SK-N-SH treated with all-trans-retinoic acid at 6 μM for 48 hours (cell line): ENCODE data around the gene PFKM.

Source experiments
- ATAC-seq: fragments of 200-7000 bp; cut with Tn5 transposase; 3 replicates; pipeline ENCODE4 v1.9.1; 2020; ENCODE audit warnings: mild to moderate bottlenecking, moderate library complexity
- ARNTL ChIP-seq: fragments of 450-650 bp; formaldehyde crosslinking; IDR thresholded peaks from 2 replicates; pipeline ENCODE4 v1.5.0; 2020; ENCODE audit warnings: low read depth, mild to moderate bottlenecking, moderate library complexity, borderline replicate concordance
- BACH2 ChIP-seq: fragments of 250-450 bp; sonication (Bioruptor Pico); IDR thresholded peaks from 2 replicates; pipeline ENCODE4 v1.9.0; 2021; ENCODE audit warnings: mild to moderate bottlenecking, borderline replicate concordance
- CSDC2 ChIP-seq: fragments of 250-450 bp; sonication (Bioruptor Pico); IDR thresholded peaks from 2 replicates; pipeline ENCODE4 v1.5.0; 2020; ENCODE audit warnings: mild to moderate bottlenecking, moderate library complexity
- ESRRG ChIP-seq: fragments of 250-450 bp; sonication (Bioruptor Pico); IDR thresholded peaks from 2 replicates; pipeline ENCODE4 v1.6.1; 2021; ENCODE audit warnings: mild to moderate bottlenecking
- ISL1 ChIP-seq: fragments of 250-450 bp; sonication (Bioruptor Pico); IDR thresholded peaks from 2 replicates; pipeline ENCODE4 v2.1.2; 2022; ENCODE audit warnings: mild to moderate bottlenecking, moderate library complexity
- OSR1 ChIP-seq: fragments of 250-450 bp; sonication (Bioruptor Pico); IDR thresholded peaks from 2 replicates; pipeline ENCODE4 v1.8.0; 2022; ENCODE audit warnings: moderate library complexity, mild to moderate bottlenecking, inconsistent platforms
- PPARA ChIP-seq: fragments of 250-450 bp; sonication (Bioruptor Pico); IDR thresholded peaks from 2 replicates; pipeline ENCODE4 v1.5.0; 2020; ENCODE audit warnings: mild to moderate bottlenecking, borderline replicate concordance
- RARB ChIP-seq: fragments of 250-450 bp; sonication (Bioruptor Pico); IDR thresholded peaks from 2 replicates; pipeline ENCODE4 v1.8.0; 2021; ENCODE audit warnings: mild to moderate bottlenecking, moderate library complexity
- SNAI2 ChIP-seq: fragments of 250-450 bp; sonication (Bioruptor Pico); IDR thresholded peaks from 2 replicates; pipeline ENCODE4 v1.5.0; 2020; ENCODE audit warnings: mild to moderate bottlenecking, moderate library complexity
- TCF4 ChIP-seq: fragments of 250-450 bp; sonication (Bioruptor Pico); IDR thresholded peaks from 2 replicates; pipeline ENCODE4 v1.8.0; 2021; ENCODE audit warnings: mild to moderate bottlenecking, moderate library complexity, borderline replicate concordance
- TOX ChIP-seq: fragments of 250-450 bp; sonication (Bioruptor Pico); IDR thresholded peaks from 2 replicates; pipeline ENCODE4 v1.8.0; 2021; ENCODE audit warnings: mild to moderate bottlenecking, moderate library complexity, borderline replicate concordance
- ZC3H10 ChIP-seq: fragments of 250-450 bp; sonication (Bioruptor Pico); IDR thresholded peaks from 2 replicates; pipeline ENCODE4 v1.5.1; 2021; ENCODE audit warnings: mild to moderate bottlenecking, moderate library complexity
- ZFP3 ChIP-seq: fragments of 250-450 bp; sonication (Bioruptor Pico); IDR thresholded peaks from 2 replicates; pipeline ENCODE4 v1.5.0; 2020; ENCODE audit warnings: mild to moderate bottlenecking, moderate library complexity
- ZFP30 ChIP-seq: fragments of 450-650 bp; formaldehyde crosslinking; IDR thresholded peaks from 2 replicates; pipeline ENCODE4 v1.5.0; 2022; ENCODE audit warnings: mild to moderate bottlenecking, moderate library complexity
- ZNF565 ChIP-seq: fragments of 450-650 bp; formaldehyde crosslinking; conservative IDR thresholded peaks from 2 replicates; pipeline ENCODE4 v1.5.0; 2020; ENCODE audit warnings: low read depth, mild to moderate bottlenecking, moderate library complexity
- ZNF70 ChIP-seq: fragments of 450-650 bp; formaldehyde crosslinking; IDR thresholded peaks from 2 replicates; pipeline ENCODE4 v1.5.0; 2020; ENCODE audit warnings: mild to moderate bottlenecking, moderate library complexity
- ZNF8 ChIP-seq: fragments of 450-650 bp; formaldehyde crosslinking; IDR thresholded peaks from 2 replicates; pipeline ENCODE4 v1.5.0; 2020; ENCODE audit warnings: mild to moderate bottlenecking, moderate library complexity
- TF ChIP-seq, protein P1 (sequence below): fragments of 250-450 bp; sonication (Bioruptor Pico); IDR thresholded peaks from 2 replicates; pipeline ENCODE4 v1.5.1; 2021; ENCODE audit warnings: mild to moderate bottlenecking, moderate library complexity
- TF ChIP-seq, protein P2 (sequence below): fragments of 250-450 bp; sonication (Bioruptor Pico); IDR thresholded peaks from 2 replicates; pipeline ENCODE4 v1.5.0; 2020; ENCODE audit warnings: mild to moderate bottlenecking, moderate library complexity
- TF ChIP-seq, protein P3 (sequence below): fragments of 250-450 bp; sonication (Bioruptor Pico); IDR thresholded peaks from 2 replicates; pipeline ENCODE4 v1.8.0; 2020; ENCODE audit warnings: mild to moderate bottlenecking, moderate library complexity, borderline replicate concordance

The PFKM gene

DNA sequence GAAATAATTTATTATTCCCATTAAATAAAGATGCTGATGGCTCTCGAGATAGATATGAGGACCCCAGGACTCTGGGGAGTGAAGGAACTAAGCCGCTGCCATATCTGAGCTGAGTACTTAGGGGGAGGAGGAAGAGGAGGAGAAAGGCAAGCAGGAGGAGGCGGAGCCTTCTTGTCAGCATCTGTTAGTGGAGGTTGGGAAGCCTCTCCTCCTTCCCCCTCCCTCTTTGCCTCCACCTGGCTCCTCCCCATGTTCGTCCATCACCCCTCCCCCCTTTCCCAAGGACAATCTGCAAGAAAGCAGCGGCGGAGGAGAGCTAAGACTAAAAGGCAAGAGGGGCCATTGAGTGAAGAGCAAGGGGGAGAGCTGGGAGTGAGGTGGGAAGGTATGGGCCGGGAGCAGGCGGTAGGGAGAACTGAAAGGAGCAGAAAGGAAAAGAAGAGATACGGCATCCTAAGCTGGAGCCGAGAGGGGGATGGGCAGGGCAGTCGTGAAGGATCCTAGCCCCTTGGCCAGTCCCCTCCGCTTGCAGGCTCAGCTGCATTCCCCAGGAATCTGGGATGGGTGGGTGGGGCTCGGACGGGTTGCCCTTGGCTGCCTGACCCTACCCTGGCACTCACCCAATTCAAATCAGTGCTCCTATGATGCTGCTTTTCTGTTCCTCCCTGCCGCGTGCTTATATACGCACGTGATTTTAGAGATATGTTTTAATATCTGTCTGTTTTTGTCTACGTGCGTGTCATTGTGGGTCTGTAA lies at the start of gene PFKM:
TSS of gene PFKM (plus strand) at position 287 of the 756 bp plus-strand sequence. CDS start 3,411 bp downstream, outside the sequence.
- TF ChIP-seq ZNF565 (CRISPR knock-in tag) = no peak
- TF ChIP-seq TOX (CRISPR knock-in tag) = no peak
- TF ChIP-seq ZNF70 (CRISPR knock-in tag) = no peak
- TF ChIP-seq ARNTL (CRISPR knock-in tag) = no peak
- TF ChIP-seq, protein P1, sequence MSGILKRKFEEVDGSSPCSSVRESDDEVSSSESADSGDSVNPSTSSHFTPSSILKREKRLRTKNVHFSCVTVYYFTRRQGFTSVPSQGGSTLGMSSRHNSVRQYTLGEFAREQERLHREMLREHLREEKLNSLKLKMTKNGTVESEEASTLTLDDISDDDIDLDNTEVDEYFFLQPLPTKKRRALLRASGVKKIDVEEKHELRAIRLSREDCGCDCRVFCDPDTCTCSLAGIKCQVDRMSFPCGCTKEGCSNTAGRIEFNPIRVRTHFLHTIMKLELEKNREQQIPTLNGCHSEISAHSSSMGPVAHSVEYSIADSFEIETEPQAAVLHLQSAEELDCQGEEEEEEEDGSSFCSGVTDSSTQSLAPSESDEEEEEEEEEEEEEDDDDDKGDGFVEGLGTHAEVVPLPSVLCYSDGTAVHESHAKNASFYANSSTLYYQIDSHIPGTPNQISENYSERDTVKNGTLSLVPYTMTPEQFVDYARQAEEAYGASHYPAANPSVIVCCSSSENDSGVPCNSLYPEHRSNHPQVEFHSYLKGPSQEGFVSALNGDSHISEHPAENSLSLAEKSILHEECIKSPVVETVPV = no peak
- TF ChIP-seq SNAI2 (CRISPR knock-in tag) = no peak
- TF ChIP-seq ZC3H10 = no peak
- TF ChIP-seq ISL1 (CRISPR knock-in tag) = no peak
- TF ChIP-seq ZNF8 (CRISPR knock-in tag) = no peak
- TF ChIP-seq ESRRG (CRISPR knock-in tag) = no peak
- no peak for TF ChIP-seq ZFP30 (CRISPR knock-in tag)
- no peak for TF ChIP-seq CSDC2
- no peak for TF ChIP-seq ZFP3 (CRISPR knock-in tag)
- TF ChIP-seq, protein P2, sequence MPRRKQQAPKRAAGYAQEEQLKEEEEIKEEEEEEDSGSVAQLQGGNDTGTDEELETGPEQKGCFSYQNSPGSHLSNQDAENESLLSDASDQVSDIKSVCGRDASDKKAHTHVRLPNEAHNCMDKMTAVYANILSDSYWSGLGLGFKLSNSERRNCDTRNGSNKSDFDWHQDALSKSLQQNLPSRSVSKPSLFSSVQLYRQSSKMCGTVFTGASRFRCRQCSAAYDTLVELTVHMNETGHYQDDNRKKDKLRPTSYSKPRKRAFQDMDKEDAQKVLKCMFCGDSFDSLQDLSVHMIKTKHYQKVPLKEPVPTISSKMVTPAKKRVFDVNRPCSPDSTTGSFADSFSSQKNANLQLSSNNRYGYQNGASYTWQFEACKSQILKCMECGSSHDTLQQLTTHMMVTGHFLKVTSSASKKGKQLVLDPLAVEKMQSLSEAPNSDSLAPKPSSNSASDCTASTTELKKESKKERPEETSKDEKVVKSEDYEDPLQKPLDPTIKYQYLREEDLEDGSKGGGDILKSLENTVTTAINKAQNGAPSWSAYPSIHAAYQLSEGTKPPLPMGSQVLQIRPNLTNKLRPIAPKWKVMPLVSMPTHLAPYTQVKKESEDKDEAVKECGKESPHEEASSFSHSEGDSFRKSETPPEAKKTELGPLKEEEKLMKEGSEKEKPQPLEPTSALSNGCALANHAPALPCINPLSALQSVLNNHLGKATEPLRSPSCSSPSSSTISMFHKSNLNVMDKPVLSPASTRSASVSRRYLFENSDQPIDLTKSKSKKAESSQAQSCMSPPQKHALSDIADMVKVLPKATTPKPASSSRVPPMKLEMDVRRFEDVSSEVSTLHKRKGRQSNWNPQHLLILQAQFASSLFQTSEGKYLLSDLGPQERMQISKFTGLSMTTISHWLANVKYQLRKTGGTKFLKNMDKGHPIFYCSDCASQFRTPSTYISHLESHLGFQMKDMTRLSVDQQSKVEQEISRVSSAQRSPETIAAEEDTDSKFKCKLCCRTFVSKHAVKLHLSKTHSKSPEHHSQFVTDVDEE = no peak
- TF ChIP-seq PPARA (CRISPR knock-in tag) = no peak
- ATAC-seq = peak; percentile 99

DNA sequence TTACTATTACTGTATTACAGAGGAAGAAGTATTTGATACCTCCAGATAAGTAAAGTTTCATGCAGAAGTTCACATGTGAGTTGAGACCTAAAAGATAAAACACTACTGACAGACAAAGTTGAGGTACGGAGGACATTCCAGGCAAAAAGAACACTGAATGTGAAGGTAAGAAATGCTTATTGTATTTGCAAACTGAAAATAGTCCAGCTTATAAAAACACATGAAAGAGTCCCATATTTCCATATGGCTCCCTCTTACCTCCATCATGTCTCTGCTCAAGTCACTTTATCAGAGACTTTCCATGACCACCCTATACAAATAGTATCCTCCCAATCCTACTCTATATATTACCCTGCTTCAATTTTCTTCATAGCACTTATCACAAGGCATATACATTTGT lies 49.1 kb upstream of the PFKM start:
- ATAC-seq = no peak
- TF ChIP-seq TOX (CRISPR knock-in tag) = no peak
- TF ChIP-seq, protein P2 = no peak
- TF ChIP-seq, protein P3, sequence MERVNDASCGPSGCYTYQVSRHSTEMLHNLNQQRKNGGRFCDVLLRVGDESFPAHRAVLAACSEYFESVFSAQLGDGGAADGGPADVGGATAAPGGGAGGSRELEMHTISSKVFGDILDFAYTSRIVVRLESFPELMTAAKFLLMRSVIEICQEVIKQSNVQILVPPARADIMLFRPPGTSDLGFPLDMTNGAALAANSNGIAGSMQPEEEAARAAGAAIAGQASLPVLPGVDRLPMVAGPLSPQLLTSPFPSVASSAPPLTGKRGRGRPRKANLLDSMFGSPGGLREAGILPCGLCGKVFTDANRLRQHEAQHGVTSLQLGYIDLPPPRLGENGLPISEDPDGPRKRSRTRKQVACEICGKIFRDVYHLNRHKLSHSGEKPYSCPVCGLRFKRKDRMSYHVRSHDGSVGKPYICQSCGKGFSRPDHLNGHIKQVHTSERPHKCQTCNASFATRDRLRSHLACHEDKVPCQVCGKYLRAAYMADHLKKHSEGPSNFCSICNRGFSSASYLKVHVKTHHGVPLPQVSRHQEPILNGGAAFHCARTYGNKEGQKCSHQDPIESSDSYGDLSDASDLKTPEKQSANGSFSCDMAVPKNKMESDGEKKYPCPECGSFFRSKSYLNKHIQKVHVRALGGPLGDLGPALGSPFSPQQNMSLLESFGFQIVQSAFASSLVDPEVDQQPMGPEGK (CRISPR knock-in tag) = no peak
- no peak for TF ChIP-seq ISL1 (CRISPR knock-in tag)
- no peak for TF ChIP-seq TCF4
- TF ChIP-seq PPARA (CRISPR knock-in tag) = no peak
- TF ChIP-seq ZC3H10 = no peak
- no peak for TF ChIP-seq ZNF8 (CRISPR knock-in tag)
- no peak for TF ChIP-seq ESRRG (CRISPR knock-in tag)
- TF ChIP-seq CSDC2 = no peak
- no peak for TF ChIP-seq ZNF565 (CRISPR knock-in tag)
- TF ChIP-seq RARB = no peak

DNA sequence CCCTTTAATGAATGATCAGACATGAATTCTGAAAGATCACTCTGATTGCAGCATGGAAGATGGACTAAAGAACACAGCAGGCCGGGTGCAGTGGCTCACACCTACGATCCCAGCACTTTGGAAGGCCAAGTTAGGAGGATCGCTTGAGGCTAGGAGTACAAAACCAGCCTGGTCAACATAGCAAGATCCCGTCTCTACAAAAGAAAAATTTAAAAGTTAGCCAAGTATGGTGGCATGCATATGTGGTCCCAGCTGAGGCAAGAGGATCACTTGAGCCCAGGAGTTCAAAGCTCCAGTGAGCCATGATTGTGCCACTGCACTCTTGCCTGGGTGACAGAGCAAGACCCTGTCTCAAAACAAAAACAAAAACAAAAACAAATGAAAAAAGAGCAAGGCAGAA lies 48.4 kb upstream of the PFKM start:
- ATAC-seq = no peak
- no peak for TF ChIP-seq BACH2 (CRISPR knock-in tag)
- TF ChIP-seq ESRRG (CRISPR knock-in tag) = no peak
- no peak for TF ChIP-seq TOX (CRISPR knock-in tag)
- no peak for TF ChIP-seq ZNF70 (CRISPR knock-in tag)
- TF ChIP-seq, protein P1 = no peak
- no peak for TF ChIP-seq ISL1 (CRISPR knock-in tag)
- no peak for TF ChIP-seq ZNF565 (CRISPR knock-in tag)
- no peak for TF ChIP-seq OSR1
- TF ChIP-seq, protein P2 = no peak
- no peak for TF ChIP-seq SNAI2 (CRISPR knock-in tag)
- TF ChIP-seq ARNTL (CRISPR knock-in tag) = no peak
- TF ChIP-seq ZFP30 (CRISPR knock-in tag) = no peak
